Activated T-helper 2 cell treated with anti-CD3 and anti-CD28 coated beads, Interferon-gamma antibody, Interleukin-2, Interleukin-4, amounts not matched to agents 10 μg/mL and 5 μg/mL and 100 μg/mL, durations not matched to agents 14 hours and 24 hours and 36 hours (primary cell): ENCODE data around the gene TP73. TPM values are rescaled to one million over a fixed set of nuclear protein-coding genes. Genes with fewer than 3 reads are reported as not detected.
"Not testable (repeated sequence)": the region's sequence is repeated elsewhere in the genome, so short reads cannot be mapped to it uniquely, and the experiment has no call there.

Experiments
- DNase-seq: peaks from one replicate; pipeline ENCODE4 v3.0.0; 2021; ENCODE audit warnings: low spot score
- H3K27ac Mint-ChIP-seq: one replicate; pipeline ENCODE4 v1.8.0; 2021; ENCODE audit warnings: mixed read lengths
- H3K27me3 Mint-ChIP-seq: one replicate; pipeline ENCODE4 v1.8.0; 2021; ENCODE audit warnings: low read depth, mixed read lengths
- H3K36me3 Mint-ChIP-seq: one replicate; pipeline ENCODE4 v1.8.0; 2021; ENCODE audit warnings: low read depth, mixed read lengths
- H3K4me1 Mint-ChIP-seq: one replicate; pipeline ENCODE4 v1.8.0; 2021; ENCODE audit warnings: low read depth, mixed read lengths
- H3K4me3 Mint-ChIP-seq: one replicate; pipeline ENCODE4 v1.8.0; 2021; ENCODE audit warnings: low read depth, mild to moderate bottlenecking, moderate library complexity, mixed read lengths
- H3K9me3 Mint-ChIP-seq: one replicate; pipeline ENCODE4 v1.8.0; 2021; ENCODE audit warnings: mixed read lengths
- intact Hi-C: fragments of 100-400 bp; cut with micrococcal nuclease; formaldehyde crosslinking; loops from one replicate; pipeline ENCODE4 v1.15.1; 2023
- total RNA-seq: library from RNA; stranded (reverse); gene quantifications from 2 replicates; pipeline ENCODE4 v1.2.3, GENCODE V29; 2022

Gene TP73
- total RNA-seq, 1 donor from 2014 or later = 2.5 TPM

GRCh38 chr1:3711780-3712451, 59.6 kb downstream of the TP73 start:
- no peak overlapping the region for H3K27ac Mint-ChIP-seq
- DNase-seq = no peak
- H3K36me3 Mint-ChIP-seq = no peaks in the 10 kb centered on the region
- no peaks in the 10 kb centered on the region for H3K9me3 Mint-ChIP-seq
- no peak overlapping the region for H3K4me3 Mint-ChIP-seq
- no peaks in the 10 kb centered on the region for H3K27me3 Mint-ChIP-seq
- H3K4me1 Mint-ChIP-seq = no peaks in the 10 kb centered on the region
- intact Hi-C loops = no loop called here

GRCh38 chr1:3712573-3713535, 60.5 kb downstream of the TP73 start:
- H3K4me3 Mint-ChIP-seq = no peak overlapping the region
- DNase-seq = no peak
- H3K36me3 Mint-ChIP-seq = no peaks in the 10 kb centered on the region
- intact Hi-C loops = no loop called here
- no peaks in the 10 kb centered on the region for H3K27me3 Mint-ChIP-seq
- H3K9me3 Mint-ChIP-seq = no peaks in the 10 kb centered on the region
- H3K27ac Mint-ChIP-seq = no peak overlapping the region
- no peaks in the 10 kb centered on the region for H3K4me1 Mint-ChIP-seq

- DNase-seq = no peak
- intact Hi-C loops = no loop called here
- Mint-ChIP-seq H3K27ac (no peak overlapping the region), H3K36me3 (no peaks in the 10 kb centered on the region), H3K27me3 (no peaks in the 10 kb centered on the region), H3K9me3 (no peaks in the 10 kb centered on the region), H3K4me1 (no peaks in the 10 kb centered on the region), H3K4me3 (no peak overlapping the region)
These were observed 61.5 kb downstream of the TP73 start for GRCh38 chr1:3713840-3714239.

GRCh38 chr1:3714284-3714741, 62.0 kb downstream of the TP73 start:
- Mint-ChIP-seq H3K4me3 (no peak overlapping the region), H3K9me3 (no peaks in the 10 kb centered on the region), H3K36me3 (no peaks in the 10 kb centered on the region), H3K27ac (no peak overlapping the region), H3K27me3 (no peaks in the 10 kb centered on the region), H3K4me1 (no peaks in the 10 kb centered on the region)
- intact Hi-C loops = no loop called here
- DNase-seq = no peak

- no peaks in the 10 kb centered on the region for H3K27me3 Mint-ChIP-seq
- intact Hi-C loops = no loop called here
- no peak for DNase-seq
- no peaks in the 10 kb centered on the region for H3K9me3 Mint-ChIP-seq
- no peaks in the 10 kb centered on the region for H3K4me1 Mint-ChIP-seq
- H3K4me3 Mint-ChIP-seq = no peak overlapping the region
- H3K27ac Mint-ChIP-seq = no peak overlapping the region
- no peaks in the 10 kb centered on the region for H3K36me3 Mint-ChIP-seq
These were observed 62.5 kb downstream of the TP73 start for GRCh38 chr1:3714814-3715213.

- DNase-seq = no peak
- intact Hi-C loops = no loop called here
- Mint-ChIP-seq H3K36me3 (no peaks in the 10 kb centered on the region), H3K4me1 (no peaks in the 10 kb centered on the region), H3K9me3 (no peaks in the 10 kb centered on the region), H3K4me3 (no peak overlapping the region), H3K27ac (no peak overlapping the region), H3K27me3 (no peaks in the 10 kb centered on the region)
These were observed 64.0 kb downstream of the TP73 start for GRCh38 chr1:3716351-3716750.

- Mint-ChIP-seq H3K36me3 (no peaks in the 10 kb centered on the region), H3K27ac (no peak overlapping the region), H3K4me3 (no peak overlapping the region), H3K4me1 (no peaks in the 10 kb centered on the region), H3K9me3 (no peaks in the 10 kb centered on the region), H3K27me3 (no peaks in the 10 kb centered on the region)
- intact Hi-C loops = no loop called here
- no peak for DNase-seq
These were observed 64.9 kb downstream of the TP73 start for GRCh38 chr1:3717041-3717714.

- H3K9me3 Mint-ChIP-seq = no peaks in the 10 kb centered on the region
These were observed 65.6 kb downstream of the TP73 start for GRCh38 chr1:3717715-3718601.

GRCh38 chr1:3718764-3719163, 66.4 kb downstream of the TP73 start:
- Mint-ChIP-seq H3K27me3 (no peaks in the 10 kb centered on the region), H3K4me1 (no peaks in the 10 kb centered on the region), H3K4me3 (no peak overlapping the region), H3K36me3 (no peaks in the 10 kb centered on the region), H3K27ac (no peak overlapping the region), H3K9me3 (no peaks in the 10 kb centered on the region)
- DNase-seq = no peak
- intact Hi-C loops = no loop called here

More at GRCh38 chr1:3717715-3718601, 65.6 kb downstream of the TP73 start:
- intact Hi-C loops = no loop called here
- DNase-seq = no peak
- no peaks in the 10 kb centered on the region for H3K4me1 Mint-ChIP-seq
- no peak overlapping the region for H3K27ac Mint-ChIP-seq
- no peak overlapping the region for H3K4me3 Mint-ChIP-seq
- no peaks in the 10 kb centered on the region for H3K36me3 Mint-ChIP-seq
- no peaks in the 10 kb centered on the region for H3K27me3 Mint-ChIP-seq

- no peak for DNase-seq
- H3K27ac Mint-ChIP-seq = no peak overlapping the region
- no peaks in the 10 kb centered on the region for H3K9me3 Mint-ChIP-seq
- H3K36me3 Mint-ChIP-seq = no peaks in the 10 kb centered on the region
- intact Hi-C loops = no loop called here
- H3K27me3 Mint-ChIP-seq = no peaks in the 10 kb centered on the region
- H3K4me3 Mint-ChIP-seq = no peak overlapping the region
- no peaks in the 10 kb centered on the region for H3K4me1 Mint-ChIP-seq
These were observed 69.7 kb downstream of the TP73 start for GRCh38 chr1:3721955-3722465.

GRCh38 chr1:3722846-3723245, 70.5 kb downstream of the TP73 start:
- no peak overlapping the region for H3K27ac Mint-ChIP-seq
- no peaks in the 10 kb centered on the region for H3K27me3 Mint-ChIP-seq
- no peaks in the 10 kb centered on the region for H3K4me1 Mint-ChIP-seq
- intact Hi-C loops = no loop called here
- DNase-seq = no peak
- H3K9me3 Mint-ChIP-seq = no peaks in the 10 kb centered on the region
- no peak overlapping the region for H3K4me3 Mint-ChIP-seq
- no peaks in the 10 kb centered on the region for H3K36me3 Mint-ChIP-seq

- intact Hi-C loops, H3K27me3 Mint-ChIP-seq, H3K9me3 Mint-ChIP-seq, H3K27ac Mint-ChIP-seq, H3K4me3 Mint-ChIP-seq, H3K36me3 Mint-ChIP-seq, H3K4me1 Mint-ChIP-seq: not testable (repeated sequence)
- DNase-seq = peak; percentile 60
These were observed 72.2 kb downstream of the TP73 start for GRCh38 chr1:3724416-3725030.
